CD4-positive, CD25-positive, alpha-beta regulatory T cell (primary cell): ENCODE measurements around the gene ZNF208. TPM values are rescaled to one million over a fixed set of nuclear protein-coding genes. Genes with fewer than 3 reads are reported as not detected.

Experiments used
- ATAC-seq, 2 donors: fragments of 150-1000 bp; cut with Tn5 transposase; one replicate each; pipeline ENCODE4 v1.10.0; 2021; ENCODE audit warnings: low read depth in 2 of 2, moderate number of reproducible peaks in 2 of 2, moderate library complexity in 1 of 2
- DNase-seq, 3 donors: peaks; one replicate each; pipeline versions ENCODE4 v3.0.0 to v3.0.0-alpha.2; 2012 to 2022; ENCODE audit warnings: mixed read lengths in 1 of 3
- H3K27ac ChIP-seq: one replicate; pipeline ENCODE4 v1.7.0; 2013; ENCODE audit warnings: mild to moderate bottlenecking, low read length; ENCODE audit not compliant: insufficient read depth, poor library complexity, severe bottlenecking
- H3K27me3 ChIP-seq: one replicate; pipeline ENCODE4 v1.7.0; 2013; ENCODE audit warnings: low read length; ENCODE audit not compliant: control insufficient read depth, insufficient read depth
- H3K36me3 ChIP-seq: one replicate; pipeline ENCODE4 v1.7.0; 2013; ENCODE audit warnings: mild to moderate bottlenecking, low read length, moderate library complexity; ENCODE audit not compliant: control insufficient read depth, insufficient read depth
- H3K4me1 ChIP-seq: 2 replicates; pipeline ENCODE4 v1.7.0; 2013; ENCODE audit warnings: mild to moderate bottlenecking, low read length; ENCODE audit not compliant: insufficient read depth, control insufficient read depth, poor library complexity, severe bottlenecking
- H3K4me3 ChIP-seq: one replicate; pipeline ENCODE4 v1.7.0; 2013; ENCODE audit warnings: low read depth, mild to moderate bottlenecking, low read length, moderate library complexity
- H3K9me3 ChIP-seq, 2 experiments: 1 replicate in 1 of 2; 2 replicates in 1 of 2; pipeline ENCODE4 v1.7.0; 2013; ENCODE audit warnings: low read length in 2 of 2, mild to moderate bottlenecking in 1 of 2, moderate library complexity in 1 of 2; ENCODE audit not compliant: control insufficient read depth in 2 of 2
- H3K27ac Mint-ChIP-seq, 3 donors: one replicate each; pipeline ENCODE4 v1.8.0; 2020 to 2022; ENCODE audit warnings: mild to moderate bottlenecking in 3 of 3, mixed read lengths in 3 of 3, moderate library complexity in 2 of 3
- H3K27me3 Mint-ChIP-seq: one replicate; pipeline ENCODE4 v1.8.0; 2022; ENCODE audit warnings: mild to moderate bottlenecking, mixed read lengths
- H3K36me3 Mint-ChIP-seq: one replicate; pipeline ENCODE4 v1.8.0; 2020; ENCODE audit warnings: mixed read lengths
- H3K4me1 Mint-ChIP-seq, 4 donors: one replicate each; pipeline ENCODE4 v1.8.0; 2020 to 2022; ENCODE audit warnings: mixed read lengths in 4 of 4, mild to moderate bottlenecking in 1 of 4
- H3K4me3 Mint-ChIP-seq, 4 donors: one replicate each; pipeline ENCODE4 v1.8.0; 2020 to 2022; ENCODE audit warnings: mild to moderate bottlenecking in 4 of 4, mixed read lengths in 4 of 4, moderate library complexity in 3 of 4
- H3K9me3 Mint-ChIP-seq, 7 donors: one replicate each; pipeline ENCODE4 v1.8.0; 2020 to 2022; ENCODE audit warnings: mixed read lengths in 7 of 7, mild to moderate bottlenecking in 3 of 7, moderate library complexity in 2 of 7
- polyA plus RNA-seq, 4 donors: library from polyadenylated mRNA; unstranded; fragments of 300-500 nt; fragmentation: Illumina TruSeq; gene quantifications; one replicate each; pipeline ENCODE4 v1.2.3, GENCODE V29; 2021
- total RNA-seq: library from RNA; stranded (reverse); gene quantifications from one replicate; pipeline ENCODE4 v1.2.3, GENCODE V29; 2022

ZNF208 gene
- total and polyA plus RNA-seq, 5 donors from 2014 or later = 0.47 to 1.3 (median 0.88) TPM; not detected in 1

- H3K27me3 Mint-ChIP-seq = no peaks in the 10 kb centered on the region
- DNase-seq = no peak
- ATAC-seq = no peak
- H3K4me1 Mint-ChIP-seq = no peaks in the 10 kb centered on the region
- peaks cover 0 to 25% (median 7%) of the 10 kb centered on the region in 7 donors for H3K9me3 Mint-ChIP-seq
- Histone ChIP-seq H3K27ac (no peak overlapping the region), H3K4me3 (no peak overlapping the region), H3K27me3 (no peaks in the 10 kb centered on the region), H3K36me3 (no peaks in the 10 kb centered on the region), H3K4me1 (no peaks in the 10 kb centered on the region), H3K9me3 (peaks cover 10 to 15% of the 10 kb centered on the region in 2 experiments)
- H3K27ac Mint-ChIP-seq = no peak overlapping the region
- H3K36me3 Mint-ChIP-seq = no peaks in the 10 kb centered on the region
- H3K4me3 Mint-ChIP-seq = no peak overlapping the region
These were observed 70.1 kb downstream of the ZNF208 start for GRCh38 chr19:21940684-21941083.

DNA sequence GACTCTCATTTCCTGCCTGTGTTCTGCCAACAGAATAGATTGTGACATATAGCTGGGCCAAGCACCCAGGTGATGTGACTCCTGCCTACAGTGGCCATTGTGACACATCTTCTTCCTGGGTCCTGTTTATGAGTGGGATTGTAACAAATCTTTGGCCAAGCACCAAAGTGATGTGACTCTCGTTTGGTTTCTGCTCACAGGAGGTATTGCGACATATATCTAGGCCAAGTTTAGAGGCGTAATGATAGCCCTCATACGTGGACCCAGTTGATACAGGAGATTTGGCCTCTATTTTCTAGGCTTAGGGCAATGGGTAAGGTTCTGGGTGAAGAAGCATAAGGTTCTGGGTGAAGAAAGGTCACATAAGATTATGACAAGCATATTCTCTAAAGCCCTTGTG lies 76.2 kb downstream of the ZNF208 start:
- Histone ChIP-seq H3K9me3 (peaks cover 4% of the 10 kb centered on the region in 2 experiments), H3K27me3 (no peaks in the 10 kb centered on the region), H3K27ac (no peak overlapping the region), H3K36me3 (no peaks in the 10 kb centered on the region), H3K4me3 (no peak overlapping the region), H3K4me1 (no peaks in the 10 kb centered on the region)
- no peak overlapping the region for H3K27ac Mint-ChIP-seq
- ATAC-seq (no peak), DNase-seq (no peak)
- H3K36me3 Mint-ChIP-seq = no peaks in the 10 kb centered on the region
- H3K4me1 Mint-ChIP-seq = no peaks in the 10 kb centered on the region
- H3K27me3 Mint-ChIP-seq = no peaks in the 10 kb centered on the region
- H3K9me3 Mint-ChIP-seq = peaks cover 1 to 30% (median 14%) of the 10 kb centered on the region in 7 donors
- H3K4me3 Mint-ChIP-seq = no peak overlapping the region

GRCh38 chr19:21934131-21934530 lies 76.6 kb downstream of the ZNF208 start:
- no peak for ATAC-seq
- Mint-ChIP-seq H3K36me3 (no peaks in the 10 kb centered on the region), H3K4me3 (no peak overlapping the region), H3K9me3 (peaks cover 1 to 31% (median 12%) of the 10 kb centered on the region in 7 donors), H3K27ac (no peak overlapping the region), H3K4me1 (no peaks in the 10 kb centered on the region), H3K27me3 (no peaks in the 10 kb centered on the region)
- DNase-seq = no peak
- Histone ChIP-seq H3K27me3 (no peaks in the 10 kb centered on the region), H3K4me1 (no peaks in the 10 kb centered on the region), H3K36me3 (no peaks in the 10 kb centered on the region), H3K4me3 (no peak overlapping the region), H3K9me3 (peaks cover 4% of the 10 kb centered on the region in 2 experiments), H3K27ac (no peak overlapping the region)

- Histone ChIP-seq H3K27me3 (no peaks in the 10 kb centered on the region), H3K36me3 (no peaks in the 10 kb centered on the region), H3K9me3 (peaks cover 14 to 32% of the 10 kb centered on the region in 2 experiments), H3K27ac (no peak overlapping the region), H3K4me1 (no peaks in the 10 kb centered on the region), H3K4me3 (no peak overlapping the region)
- no peaks in the 10 kb centered on the region for H3K27me3 Mint-ChIP-seq
- no peak overlapping the region for H3K4me3 Mint-ChIP-seq
- no peak for DNase-seq
- H3K36me3 Mint-ChIP-seq = no peaks in the 10 kb centered on the region
- no peak for ATAC-seq
- no peak overlapping the region for H3K27ac Mint-ChIP-seq
- peaks cover 9 to 46% (median 13%) of the 10 kb centered on the region in 7 donors for H3K9me3 Mint-ChIP-seq
- H3K4me1 Mint-ChIP-seq = no peaks in the 10 kb centered on the region
These were observed 88.5 kb downstream of the ZNF208 start for GRCh38 chr19:21922276-21922675.

DNA sequence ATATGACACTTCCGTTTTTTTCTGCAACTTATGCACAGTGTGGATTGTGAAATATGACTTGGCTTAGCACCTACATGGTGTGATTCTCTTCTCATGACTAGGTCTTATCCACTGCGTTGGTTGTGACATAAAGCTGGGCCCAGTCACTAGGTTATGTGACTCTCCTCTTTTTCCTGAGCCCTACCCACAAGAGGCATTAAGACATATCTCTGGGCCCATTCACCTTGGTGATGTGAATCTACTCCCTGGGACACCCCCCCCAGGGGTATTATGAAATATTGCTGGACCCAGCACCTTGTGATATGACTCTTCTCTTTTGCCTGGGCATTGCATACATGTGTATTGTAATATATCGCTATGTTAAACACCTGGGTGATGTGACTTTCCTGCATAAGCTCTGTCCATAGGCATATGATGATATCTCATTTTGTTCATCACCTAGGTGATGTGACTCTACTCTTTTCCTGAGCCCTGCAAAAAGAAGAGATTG lies 89.0 kb downstream of the ZNF208 start:
- Histone ChIP-seq H3K27me3 (no peaks in the 10 kb centered on the region), H3K9me3 (peaks cover 14 to 32% of the 10 kb centered on the region in 2 experiments), H3K4me1 (no peaks in the 10 kb centered on the region), H3K4me3 (no peak overlapping the region), H3K36me3 (no peaks in the 10 kb centered on the region), H3K27ac (no peak overlapping the region)
- DNase-seq (no peak), ATAC-seq (no peak)
- Mint-ChIP-seq H3K4me1 (no peaks in the 10 kb centered on the region), H3K27ac (no peak overlapping the region), H3K36me3 (no peaks in the 10 kb centered on the region), H3K27me3 (no peaks in the 10 kb centered on the region), H3K4me3 (no peak overlapping the region), H3K9me3 (peaks cover 9 to 51% (median 16%) of the 10 kb centered on the region in 7 donors)

DNA sequence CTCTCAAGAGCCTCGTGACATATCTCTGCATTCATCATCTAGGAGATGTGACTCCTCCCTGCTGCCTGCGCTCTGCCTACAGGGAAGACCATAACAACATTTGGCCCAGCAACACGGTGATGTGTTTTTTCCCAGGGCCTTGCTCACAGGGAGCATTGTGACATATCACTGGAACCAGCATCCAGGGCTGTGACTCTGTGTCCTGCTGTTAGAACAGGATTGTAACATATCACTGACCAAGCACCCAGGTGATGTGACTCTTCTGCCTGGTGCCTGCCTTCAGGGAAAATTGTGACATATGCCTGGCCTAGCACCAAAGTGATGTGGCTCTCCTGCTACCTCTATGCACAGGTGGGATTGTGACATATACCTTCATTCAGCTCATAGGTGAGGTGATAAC lies 95.3 kb downstream of the ZNF208 start:
- H3K4me1 Mint-ChIP-seq = no peaks in the 10 kb centered on the region
- Histone ChIP-seq H3K27me3 (no peaks in the 10 kb centered on the region), H3K9me3 (peaks cover 8 to 9% of the 10 kb centered on the region in 2 experiments), H3K36me3 (no peaks in the 10 kb centered on the region), H3K4me1 (no peaks in the 10 kb centered on the region), H3K27ac (no peak overlapping the region), H3K4me3 (no peak overlapping the region)
- no peak for ATAC-seq
- no peak overlapping the region for H3K27ac Mint-ChIP-seq
- H3K9me3 Mint-ChIP-seq = peaks cover 1 to 58% (median 13%) of the 10 kb centered on the region in 7 donors
- no peak overlapping the region for H3K4me3 Mint-ChIP-seq
- no peaks in the 10 kb centered on the region for H3K27me3 Mint-ChIP-seq
- no peaks in the 10 kb centered on the region for H3K36me3 Mint-ChIP-seq
- DNase-seq = no peak

- H3K4me1 ChIP-seq = no peaks in the 10 kb centered on the region
- H3K27ac ChIP-seq = no peak overlapping the region
- H3K36me3 Mint-ChIP-seq = no peaks in the 10 kb centered on the region
- no peak overlapping the region for H3K4me3 ChIP-seq
- H3K9me3 Mint-ChIP-seq = peaks cover 3 to 48% (median 9%) of the 10 kb centered on the region in 7 donors
- H3K27me3 ChIP-seq = no peaks in the 10 kb centered on the region
- H3K36me3 ChIP-seq = no peaks in the 10 kb centered on the region
- H3K9me3 ChIP-seq = peaks cover 0 to 6% of the 10 kb centered on the region in 2 experiments
- H3K27me3 Mint-ChIP-seq = no peaks in the 10 kb centered on the region
- H3K27ac Mint-ChIP-seq = no peak overlapping the region
- ATAC-seq (no peak), DNase-seq (no peak)
- peak overlapping the region in 1 of 4 donors; percentile 16 for H3K4me3 Mint-ChIP-seq
- no peaks in the 10 kb centered on the region for H3K4me1 Mint-ChIP-seq
These were observed 98.1 kb downstream of the ZNF208 start for GRCh38 chr19:21912654-21913053.

- H3K27me3 Mint-ChIP-seq = no peaks in the 10 kb centered on the region
- Histone ChIP-seq H3K9me3 (peaks cover 6 to 8% of the 10 kb centered on the region in 2 experiments), H3K27me3 (no peaks in the 10 kb centered on the region), H3K27ac (no peak overlapping the region), H3K36me3 (no peaks in the 10 kb centered on the region), H3K4me3 (no peak overlapping the region), H3K4me1 (no peaks in the 10 kb centered on the region)
- peaks cover 3 to 44% (median 7%) of the 10 kb centered on the region in 7 donors for H3K9me3 Mint-ChIP-seq
- no peak overlapping the region for H3K27ac Mint-ChIP-seq
- ATAC-seq (no peak), DNase-seq (no peak)
- H3K36me3 Mint-ChIP-seq = no peaks in the 10 kb centered on the region
- H3K4me3 Mint-ChIP-seq = no peak overlapping the region
- no peaks in the 10 kb centered on the region for H3K4me1 Mint-ChIP-seq
These were observed 100.4 kb downstream of the ZNF208 start for GRCh38 chr19:21910318-21910717.
